GM18519 (cell line): ENCODE measurements around the gene SPTB.

ENCODE experiments used
- ATAC-seq: cut with Tn5 transposase; IDR thresholded peaks from one replicate; pipeline ENCODE4 v1.9.1; 2021; ENCODE audit warnings: mild to moderate bottlenecking, moderate library complexity; ENCODE audit not compliant: unreplicated experiment, low FRiP score

The SPTB gene

DNA sequence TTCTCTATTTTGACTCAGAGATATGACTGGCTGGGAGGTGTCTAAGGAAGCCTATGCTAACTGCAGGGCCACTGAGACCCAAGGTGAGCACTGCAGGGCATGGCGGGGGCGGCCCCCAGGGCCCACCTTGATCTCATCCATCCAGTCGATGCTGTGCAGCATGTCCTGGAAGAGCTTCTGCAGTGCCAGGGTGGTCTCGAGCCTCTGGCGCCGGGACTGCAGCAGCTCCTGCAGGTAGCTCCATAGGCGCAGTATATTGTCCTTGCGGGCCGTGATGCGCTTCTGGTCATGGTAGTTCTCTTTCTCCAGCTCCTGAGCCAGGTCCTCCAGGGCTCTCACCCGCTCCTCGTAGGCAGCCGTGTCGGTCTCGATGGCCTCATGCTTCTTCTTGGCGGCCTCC, 84.5 kb downstream of the SPTB start:
- no peak for ATAC-seq

DNA sequence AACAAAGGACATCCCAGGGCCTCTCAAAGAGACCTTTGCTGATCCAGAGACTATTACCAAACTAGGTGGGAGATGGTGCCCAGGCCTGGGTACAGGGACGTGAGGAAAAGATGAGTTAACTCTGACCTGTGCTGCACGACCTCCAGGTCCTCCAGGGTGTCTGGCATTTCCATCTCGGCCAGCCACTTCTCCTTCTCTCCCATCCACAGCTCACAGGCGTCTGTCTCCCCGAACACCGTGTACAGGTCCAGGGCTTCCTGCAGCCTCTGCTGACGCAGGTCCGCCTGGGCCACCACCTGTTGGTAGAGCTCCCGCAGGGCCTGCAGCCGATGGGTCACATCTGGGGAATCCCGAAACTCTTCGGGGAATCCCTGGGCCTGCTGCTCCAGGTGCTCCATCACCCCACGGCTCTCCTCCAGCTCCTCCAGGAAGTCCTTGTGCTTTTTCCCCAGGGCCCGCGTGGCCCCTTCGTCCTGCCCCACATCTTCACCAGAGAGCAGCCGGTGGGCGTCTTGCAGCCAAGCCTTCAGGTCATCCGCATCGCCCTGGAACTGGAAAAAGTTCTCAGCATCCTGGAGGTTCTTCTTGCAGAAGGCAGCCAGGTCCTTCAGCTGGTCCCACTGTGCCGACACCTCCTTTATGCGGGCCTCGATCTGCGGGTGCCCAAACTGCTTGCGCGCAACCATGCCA, 86.7 kb downstream of the SPTB start:
- ATAC-seq, result no peak

DNA sequence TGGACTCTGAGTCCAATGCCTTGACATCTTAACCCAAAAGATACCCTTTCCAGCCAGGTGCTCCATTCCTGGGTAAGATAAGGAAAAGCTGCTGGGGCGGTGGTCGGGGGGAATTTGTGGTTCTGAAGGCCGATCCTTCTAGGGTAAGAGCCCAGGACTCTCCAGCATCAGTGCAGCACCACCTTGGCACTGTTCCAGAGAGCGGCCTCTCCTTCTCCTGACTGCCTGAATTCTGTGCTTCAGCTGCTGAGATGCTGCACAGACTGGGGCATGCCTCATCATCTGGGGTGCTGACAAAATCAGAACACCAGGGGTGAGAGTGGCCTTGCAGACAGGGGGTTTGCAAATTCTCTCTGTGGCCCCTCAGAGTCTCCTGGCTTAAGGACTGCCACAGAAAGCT, 87.5 kb downstream of the SPTB start:
- no peak for ATAC-seq

DNA sequence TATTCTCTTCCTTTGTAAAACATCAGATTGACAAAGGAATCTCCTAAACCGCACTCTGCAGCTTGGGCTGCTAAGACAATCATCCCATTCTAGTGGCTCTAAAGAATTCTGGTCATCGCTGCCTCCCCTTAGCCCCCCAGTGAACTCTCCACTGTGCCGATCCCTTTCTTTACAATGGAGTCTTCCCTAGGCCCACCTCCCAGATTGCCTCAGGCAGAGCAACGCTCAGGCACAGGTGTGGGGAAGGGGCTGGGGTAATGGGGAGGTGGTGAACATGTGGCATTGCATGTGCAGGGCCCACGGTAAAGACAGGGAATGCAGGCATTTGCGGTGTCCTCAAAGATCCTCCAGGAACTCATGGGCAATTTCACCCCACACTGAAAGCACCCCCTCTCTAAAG, 89.2 kb downstream of the SPTB start:
- ATAC-seq, result no peak

DNA sequence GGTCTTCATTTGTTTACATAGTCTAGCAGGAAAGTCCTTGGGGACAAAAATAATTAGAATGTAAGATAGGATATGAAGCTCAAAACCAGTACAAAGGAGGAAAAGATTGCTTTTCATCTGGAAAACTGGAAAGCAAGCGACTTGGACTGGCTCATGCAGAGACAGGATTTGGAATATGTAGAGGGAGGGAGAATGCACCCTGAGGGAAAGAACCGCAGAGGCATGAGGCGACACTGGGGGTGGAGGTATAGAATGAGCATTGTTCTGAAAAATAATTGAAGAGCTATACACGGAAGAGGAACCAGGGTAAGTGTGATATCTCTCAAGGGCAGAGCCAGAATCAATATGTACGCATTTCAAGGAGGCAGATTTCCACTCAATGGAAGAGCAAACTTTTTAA, 90.0 kb downstream of the SPTB start:
- ATAC-seq, result no peak

DNA sequence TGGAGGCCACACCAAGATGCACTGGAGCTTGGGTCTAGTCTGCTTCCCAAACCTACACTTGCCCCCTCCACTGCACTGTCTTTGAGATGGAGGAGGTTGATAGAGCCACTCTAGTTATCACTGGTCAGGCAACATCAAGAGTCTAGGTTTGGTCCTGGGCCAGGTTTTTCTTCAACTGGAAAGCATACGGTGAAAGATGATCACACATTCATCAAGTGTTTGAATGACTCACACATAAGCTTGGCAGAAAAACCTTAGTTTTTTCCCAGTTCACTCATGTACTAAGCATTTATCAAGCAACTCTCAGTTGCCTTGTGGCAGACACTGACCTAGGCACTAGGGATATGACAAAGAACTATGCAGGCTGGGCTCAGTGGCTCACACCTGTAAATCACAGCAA, 91.0 kb downstream of the SPTB start:
- no peak for ATAC-seq

DNA sequence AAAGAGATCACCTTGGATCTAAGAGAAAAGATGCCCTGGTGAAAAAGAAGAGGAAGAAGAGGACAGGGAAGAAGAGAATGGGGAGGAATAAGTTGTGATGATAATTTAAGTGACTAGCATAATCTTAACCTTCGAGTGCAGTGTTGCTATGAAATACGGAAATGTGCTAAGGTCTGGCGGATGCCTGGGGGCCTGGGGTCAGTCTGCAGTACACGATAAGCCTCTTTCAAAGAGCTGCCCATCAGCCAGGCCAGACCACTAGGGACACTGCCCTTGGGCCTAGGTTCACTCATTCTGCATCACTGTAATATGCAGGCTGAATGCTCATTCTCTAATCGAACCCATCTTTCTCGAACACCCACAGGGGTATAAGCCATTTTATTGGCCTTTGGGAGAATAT, 92.1 kb downstream of the SPTB start:
- no peak for ATAC-seq

DNA sequence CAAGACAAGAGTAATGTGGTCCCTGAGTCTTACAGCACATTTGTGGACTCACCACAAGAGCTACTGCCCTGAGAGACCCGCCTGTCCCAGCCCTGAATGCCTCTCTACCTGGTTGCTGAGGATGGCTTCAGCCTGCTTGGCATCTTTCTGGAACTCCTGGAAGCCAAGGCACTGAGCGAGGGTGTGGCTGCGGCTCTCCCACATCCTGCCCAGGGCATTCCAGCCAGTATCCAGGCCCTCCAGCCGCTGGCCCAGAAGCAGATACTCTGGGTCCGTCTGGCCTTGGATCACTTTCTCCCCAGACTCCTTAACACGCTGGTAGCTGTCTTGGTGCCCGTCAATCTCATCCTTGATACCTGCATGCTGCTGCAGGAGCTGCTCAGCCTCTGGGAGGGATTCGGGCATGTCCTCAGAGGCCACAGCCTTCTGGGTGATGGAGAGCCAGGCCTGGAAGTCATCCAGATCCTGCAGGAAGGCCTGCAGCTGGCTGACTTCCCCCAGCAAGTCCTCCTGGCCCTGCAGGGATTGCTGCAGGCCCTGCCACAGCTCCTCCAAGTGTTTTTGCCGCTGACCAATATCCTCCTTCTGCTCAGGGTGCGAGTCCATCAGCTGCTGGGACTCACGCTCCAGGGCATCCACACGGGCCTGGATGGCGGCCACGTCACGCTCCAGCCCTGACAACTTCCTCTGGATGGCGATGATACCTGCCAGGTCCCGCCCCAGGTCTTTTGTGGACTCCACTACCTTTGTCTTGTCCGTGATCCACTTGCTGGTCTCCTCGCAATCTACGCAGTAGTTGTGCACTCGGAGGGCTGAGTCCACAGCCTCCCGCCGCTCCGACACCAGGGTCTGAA, 93.2 kb downstream of the SPTB start:
- ATAC-seq, result no peak

DNA sequence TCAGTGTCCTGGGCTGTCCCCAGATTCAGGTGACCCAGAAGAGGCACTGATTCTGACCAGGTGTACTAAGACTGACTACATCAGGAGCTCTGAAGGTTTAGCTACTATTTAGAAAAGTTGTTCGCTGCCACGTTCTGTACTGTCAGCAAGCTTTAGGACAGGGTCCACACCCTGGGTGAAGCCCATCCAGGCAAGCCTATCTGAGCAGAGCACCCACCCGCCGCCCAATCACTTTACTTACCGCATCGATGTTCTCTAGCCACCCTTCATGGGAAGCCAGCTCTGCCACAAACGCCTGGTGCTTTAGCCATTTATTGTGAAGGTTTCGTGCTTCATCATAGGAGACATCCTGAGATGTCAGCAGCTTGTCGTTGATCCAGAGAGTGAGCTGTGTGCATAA, 95.7 kb downstream of the SPTB start:
- ATAC-seq, result no peak

DNA sequence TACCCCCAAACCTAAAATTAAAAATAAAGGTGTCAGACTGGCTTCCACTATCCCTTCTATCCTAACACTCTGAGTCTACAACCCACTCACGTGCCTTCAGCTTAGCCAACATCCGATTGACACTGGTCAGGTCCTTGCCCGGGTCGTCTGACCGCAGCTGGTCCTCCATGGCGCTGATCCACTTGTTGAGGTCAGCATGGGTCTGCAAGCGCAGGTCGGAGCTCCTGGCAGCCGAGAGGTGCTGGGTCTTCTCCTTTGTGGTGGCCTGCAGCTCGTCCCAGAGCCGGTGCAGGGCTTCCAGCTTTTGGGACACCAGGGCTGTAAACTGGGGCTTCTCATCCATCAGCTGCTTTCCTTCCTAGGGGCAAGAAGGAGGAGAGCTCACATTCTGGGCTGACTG, 97.5 kb downstream of the SPTB start:
- no peak for ATAC-seq

DNA sequence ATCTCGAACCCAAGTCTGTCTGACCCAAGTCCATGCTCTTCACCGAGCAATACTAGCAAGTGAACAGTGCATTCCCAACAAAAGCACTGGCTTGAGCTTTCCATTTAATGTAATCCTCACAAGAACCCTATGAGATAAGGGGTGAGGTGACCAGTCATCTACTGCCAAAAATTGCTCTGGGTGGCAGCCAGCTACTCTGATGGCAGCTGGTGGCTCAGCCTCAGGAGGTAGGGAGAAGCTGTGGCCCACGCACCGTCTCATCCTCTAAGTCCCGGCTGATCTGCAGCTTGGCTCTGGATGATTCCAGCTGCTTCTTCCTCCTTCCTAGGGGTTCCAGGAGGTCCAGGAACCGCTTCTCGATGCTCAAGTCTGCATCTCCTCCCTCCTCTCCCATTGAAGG, 100.2 kb downstream of the SPTB start:
- no peak for ATAC-seq

DNA sequence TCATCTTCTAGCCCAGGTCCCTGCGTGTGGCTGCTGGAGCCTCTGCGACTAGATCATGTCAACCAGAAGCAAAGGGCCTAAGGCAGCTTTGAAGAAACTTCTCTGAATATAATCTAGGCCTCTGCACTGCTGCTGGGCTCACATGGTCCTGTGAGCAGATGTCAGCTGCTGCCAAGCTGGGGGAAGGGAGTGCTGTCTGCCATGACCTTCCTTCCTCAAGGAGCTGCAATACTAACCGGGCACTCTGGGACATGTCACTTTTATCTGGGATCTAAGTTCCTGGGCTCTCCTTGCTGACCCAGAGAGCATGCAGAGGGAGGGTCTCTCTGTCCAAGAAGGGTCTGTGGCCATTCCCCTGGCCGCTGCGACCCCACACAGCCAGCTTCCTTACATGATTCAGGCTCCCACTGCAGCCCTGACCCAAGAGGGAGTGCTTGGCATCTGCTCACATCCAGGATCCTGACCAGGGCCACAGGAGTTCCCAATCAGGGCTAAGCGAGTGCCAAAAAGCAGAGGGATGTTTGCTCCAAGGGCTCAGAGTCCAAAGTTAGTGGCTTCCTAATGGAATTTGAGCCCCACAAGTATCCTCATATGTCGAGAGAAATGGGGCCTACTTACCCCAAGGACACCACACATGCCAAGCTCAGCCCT, 101.5 kb downstream of the SPTB start:
- no peak for ATAC-seq

DNA sequence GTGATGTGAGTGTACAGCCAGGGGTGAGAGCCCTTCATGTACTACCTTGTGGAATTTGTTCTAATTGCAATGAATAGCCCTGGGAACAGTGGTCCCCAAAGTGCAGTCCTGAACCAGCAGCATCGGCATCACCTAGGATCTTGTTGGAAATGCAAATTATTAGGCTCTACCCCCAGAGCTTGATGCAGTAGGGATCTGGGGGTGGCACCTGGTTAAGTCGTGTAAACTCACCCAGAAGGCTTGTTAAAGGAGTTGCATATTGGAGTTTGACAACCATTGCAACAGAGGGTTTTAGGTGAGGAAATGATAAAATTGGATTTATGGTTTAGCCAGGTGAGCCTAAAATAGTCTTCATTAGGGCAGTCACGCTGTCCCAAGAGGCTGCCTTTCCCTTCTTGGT, 102.2 kb downstream of the SPTB start:
- ATAC-seq, result no peak

DNA sequence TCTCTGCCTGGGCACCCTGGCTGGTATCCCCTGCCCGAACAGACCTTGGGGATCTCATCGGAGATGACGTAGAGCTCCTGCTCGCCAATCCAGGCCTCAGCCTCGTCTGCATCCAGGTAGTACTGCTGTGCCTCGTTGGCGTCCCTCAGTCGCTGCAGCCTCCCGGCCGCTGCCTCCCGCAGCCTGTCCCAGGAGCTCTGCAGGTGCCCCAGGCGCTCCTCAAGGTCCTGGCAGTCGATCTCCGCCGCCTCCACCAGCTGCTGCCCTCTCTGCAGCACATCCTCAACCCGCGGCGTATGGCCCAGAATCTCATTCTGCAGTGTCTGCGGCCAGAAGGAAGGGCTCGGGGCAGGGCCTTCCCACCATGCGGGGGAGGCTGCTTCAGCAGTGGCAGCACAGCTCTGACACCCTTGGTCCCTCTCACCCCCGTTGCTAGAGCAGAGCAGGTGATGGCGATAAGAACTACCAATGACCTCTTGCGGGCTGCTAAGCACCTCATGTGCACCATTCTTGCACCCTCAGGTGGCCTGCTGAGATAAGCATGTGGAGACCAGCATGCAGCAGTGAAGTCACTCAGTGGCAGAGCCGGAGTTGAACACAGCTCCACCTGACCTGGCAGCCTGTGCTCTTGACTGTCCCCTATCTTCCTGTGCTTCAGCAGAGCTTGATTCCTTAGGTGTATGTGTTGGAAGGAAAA, 104.5 kb downstream of the SPTB start:
- no peak for ATAC-seq

DNA sequence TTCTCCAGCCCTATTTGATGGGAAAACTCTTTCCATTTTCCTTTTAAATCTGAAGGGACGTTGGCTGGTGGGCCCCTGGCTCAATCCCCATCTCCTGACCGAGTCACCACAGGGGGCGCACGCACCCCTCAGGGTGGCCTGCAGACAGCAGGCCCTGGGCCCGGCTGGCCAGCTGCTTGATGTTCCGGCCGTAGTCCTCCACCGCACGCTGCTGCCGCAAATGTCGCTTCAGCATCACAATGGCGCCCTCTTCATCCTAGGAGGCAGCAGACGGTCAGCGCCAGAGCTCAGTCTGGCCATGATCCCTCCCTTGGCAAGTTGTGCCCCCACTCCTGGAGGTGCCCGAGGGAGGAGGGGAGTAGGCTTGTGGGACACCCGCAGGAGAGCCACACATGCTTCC, 105.4 kb downstream of the SPTB start:
- no peak for ATAC-seq

DNA sequence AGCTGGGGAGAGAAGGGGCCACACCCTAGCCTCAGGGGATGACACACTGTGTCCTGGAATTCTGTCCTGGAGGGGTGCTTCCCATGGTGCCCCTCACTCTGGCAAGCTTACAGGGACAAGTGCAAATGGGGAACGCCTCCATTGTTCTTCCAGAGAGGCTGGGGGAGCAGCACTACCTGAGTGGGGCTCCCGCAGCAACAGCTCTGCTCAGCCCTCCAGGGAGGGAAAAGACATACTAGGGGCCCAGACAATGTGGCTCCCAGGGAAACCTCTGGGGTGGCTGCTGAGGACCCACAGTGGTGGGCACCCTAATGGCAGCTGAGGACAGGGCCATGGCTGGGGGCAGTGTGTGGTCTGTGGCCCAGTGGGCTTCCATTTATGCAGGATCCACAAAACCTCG, 106.1 kb downstream of the SPTB start:
- no peak for ATAC-seq

DNA sequence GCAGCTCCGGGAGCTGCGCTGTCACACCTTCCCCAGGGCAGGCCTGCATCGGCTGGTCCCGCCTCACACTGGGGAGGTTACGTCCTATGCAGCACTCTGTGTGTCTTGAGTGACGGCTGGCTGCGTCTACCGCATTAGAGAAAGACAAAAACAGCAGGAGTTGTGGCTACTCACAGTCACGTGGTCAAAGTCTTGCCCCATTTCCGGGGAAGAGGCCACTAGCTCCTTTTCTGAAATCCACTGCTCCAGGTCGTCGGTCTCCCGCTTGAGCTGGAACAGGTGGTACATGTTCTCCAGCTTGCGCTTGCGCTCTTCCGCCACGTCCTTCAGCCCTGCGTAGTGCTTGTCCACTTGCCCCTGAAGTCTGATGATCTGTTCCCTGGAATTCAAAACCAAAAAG, 106.7 kb downstream of the SPTB start:
- ATAC-seq, result no peak

DNA sequence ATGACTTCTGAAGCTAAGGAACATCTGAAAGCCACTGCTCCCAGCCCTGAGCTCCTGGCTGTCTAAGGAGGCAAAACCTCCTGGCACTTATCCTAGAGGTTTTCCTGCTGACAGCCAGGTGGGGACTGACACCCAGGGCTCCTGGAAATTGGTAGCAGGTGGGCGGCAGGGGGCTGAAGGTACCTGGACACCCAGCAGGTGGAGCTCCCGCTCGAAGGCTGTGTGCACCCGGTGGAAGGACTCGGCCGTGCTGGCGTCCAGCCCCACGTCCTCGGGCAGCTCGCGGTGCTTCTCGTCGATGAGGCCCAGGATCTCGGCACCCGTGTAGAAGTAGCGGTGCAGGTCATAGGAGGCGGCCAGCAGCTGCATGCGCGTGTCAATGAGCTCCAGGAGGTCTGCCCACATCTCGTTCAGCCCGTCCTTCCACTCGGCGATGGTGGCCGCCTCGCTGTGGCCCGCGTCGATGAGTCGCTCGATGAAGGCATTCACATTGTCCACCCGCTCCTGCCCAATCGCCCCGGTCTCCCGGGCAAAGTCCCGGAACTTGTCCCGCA, 107.2 kb downstream of the SPTB start:
- ATAC-seq, result no peak

DNA sequence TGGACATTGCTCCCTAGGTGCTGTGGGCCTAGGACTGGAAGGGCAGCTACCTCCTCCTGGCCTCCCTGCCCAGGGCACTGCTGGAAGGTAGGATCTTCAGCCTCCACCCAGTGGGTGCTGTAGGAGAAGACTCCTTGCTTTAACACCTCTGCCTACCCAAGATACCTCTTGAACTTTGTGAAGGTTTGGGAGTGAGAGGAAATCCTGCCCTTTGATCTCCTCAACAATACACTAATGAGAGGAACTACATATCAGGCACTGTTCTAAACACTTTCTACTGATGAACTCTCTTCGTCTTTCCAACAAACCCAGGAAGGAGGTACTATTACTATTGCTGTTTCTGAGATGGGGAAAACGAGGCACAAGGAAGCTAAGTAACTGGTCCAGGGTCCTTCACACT, 108.5 kb downstream of the SPTB start:
- ATAC-seq, result no peak

DNA sequence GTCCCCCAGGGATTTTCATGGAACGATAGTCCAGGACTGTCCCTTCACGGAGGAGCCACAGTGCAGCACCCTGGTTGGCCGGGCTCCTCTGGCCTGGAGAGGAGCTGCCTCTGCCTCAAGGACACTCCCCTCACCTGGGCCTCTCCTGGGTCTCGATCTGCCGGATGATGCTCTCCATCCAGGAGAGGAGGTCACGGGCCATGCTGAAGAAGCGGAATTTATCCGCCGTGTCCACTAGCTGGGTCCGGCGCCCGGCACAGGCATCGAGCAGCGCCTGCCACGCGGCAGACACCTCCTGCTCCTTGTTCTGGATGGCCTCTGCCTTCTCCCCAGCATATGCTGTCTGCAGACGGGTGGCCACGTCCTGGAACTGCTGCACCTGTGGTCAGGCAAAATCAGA, 109.0 kb downstream of the SPTB start:
- ATAC-seq, result no peak
